ENCODE measurements around the gene SHB.

Gene SHB

GRCh38 chr9:38008168-38009034 lies 60.6 kb downstream of the SHB start:
- peak; percentile 93 for DNase-seq (ENCODE audit: low read depth)

- DNase-seq (ENCODE audit: low read depth) = no peak
Measured at GRCh38 chr9:38007016-38007415, 62.0 kb downstream of the SHB start.

GRCh38 chr9:38006163-38006562 lies 62.9 kb downstream of the SHB start:
- no peak for DNase-seq (ENCODE audit: low read depth)

- DNase-seq (ENCODE audit: low read depth) = no peak
Measured at GRCh38 chr9:38004809-38005560, 64.0 kb downstream of the SHB start.

GRCh38 chr9:38003946-38004808 lies 64.8 kb downstream of the SHB start:
- DNase-seq (ENCODE audit: low read depth) = no peak

- no peak for DNase-seq (ENCODE audit: low read depth)
Measured at GRCh38 chr9:38003230-38003629, 65.8 kb downstream of the SHB start.

GRCh38 chr9:38001430-38001829 lies 67.6 kb downstream of the SHB start:
- no peak for DNase-seq (ENCODE audit: low read depth)

GRCh38 chr9:38000735-38001134 lies 68.3 kb downstream of the SHB start:
- no peak for DNase-seq (ENCODE audit: low read depth)

- no peak for DNase-seq (ENCODE audit: low read depth)
Measured at GRCh38 chr9:38000332-38000731, 68.7 kb downstream of the SHB start.

GRCh38 chr9:37999588-38000189 lies 69.3 kb downstream of the SHB start:
- DNase-seq (ENCODE audit: low read depth) = peak; percentile 68

- peak; percentile 55 for DNase-seq (ENCODE audit: low read depth)
Measured at GRCh38 chr9:37998881-37999587, 70.0 kb downstream of the SHB start.

- peak; percentile 42 for DNase-seq (ENCODE audit: low read depth)
Measured at GRCh38 chr9:37997636-37998374, 71.2 kb downstream of the SHB start.

GRCh38 chr9:37996819-37997217 lies 72.2 kb downstream of the SHB start:
- DNase-seq (ENCODE audit: low read depth) = no peak

GRCh38 chr9:37995961-37996818 lies 72.8 kb downstream of the SHB start:
- DNase-seq (ENCODE audit: low read depth) = no peak

GRCh38 chr9:37995348-37995737 lies 73.7 kb downstream of the SHB start:
- no peak for DNase-seq (ENCODE audit: low read depth)

GRCh38 chr9:37994639-37995347 lies 74.2 kb downstream of the SHB start:
- DNase-seq (ENCODE audit: low read depth) = peak; percentile 91

- DNase-seq (ENCODE audit: low read depth) = no peak
Measured at GRCh38 chr9:37992924-37993349, 76.1 kb downstream of the SHB start.

- DNase-seq (ENCODE audit: low read depth) = no peak
Measured at GRCh38 chr9:37990404-37991015, 78.5 kb downstream of the SHB start.
